HG03060 (cell line): ENCODE results near the gene IFIT2.

Source experiments
- ATAC-seq: cut with Tn5 transposase; IDR thresholded peaks from one replicate; pipeline ENCODE4 v1.9.1; 2021; ENCODE audit warnings: low read depth, moderate number of reproducible peaks; ENCODE audit not compliant: unreplicated experiment

IFIT2 gene

GRCh38 chr10:89357975-89358374 lies 56.1 kb downstream of the IFIT2 start:
- no peak for ATAC-seq
